ENCODE measurements around the gene IKZF1.

IKZF1 gene

GRCh38 chr7:50431722-50432305 lies 127.3 kb downstream of the IKZF1 start:
- H3K27me3 ChIP-seq (ENCODE audit: insufficient read depth, poor library complexity, severe bottlenecking) = no peaks in the 10 kb centered on the region
- no peak overlapping the region for H3K27ac ChIP-seq (replicated peaks)
- no peak overlapping the region for H3K4me3 ChIP-seq (replicated peaks; ENCODE audit: insufficient read depth, low read length)
- DNase-seq (ENCODE audit: low read depth in 1 of 2, low spot score in 1 of 2) = no peak
- TF ChIP-seq GABPA (IDR thresholded peaks at IDR 0.05; ENCODE audit: low read depth) = no peak
- no peak for TF ChIP-seq POLR2AphosphoS5 (IDR thresholded peaks at IDR 0.05; ENCODE audit: low read depth)
- TF ChIP-seq REST (IDR thresholded peaks at IDR 0.05; ENCODE audit: insufficient replicate concordance, low read depth) = no peak
- TF ChIP-seq CTCF (IDR thresholded peaks at IDR 0.05; ENCODE audit: insufficient read depth, low read length) = no peak
- TF ChIP-seq SPI1 (IDR thresholded peaks at IDR 0.05; ENCODE audit: borderline replicate concordance, low read depth) = no peak

GRCh38 chr7:50436133-50436806 lies 131.8 kb downstream of the IKZF1 start:
- no peak overlapping the region for H3K27ac ChIP-seq (replicated peaks)
- H3K27me3 ChIP-seq (ENCODE audit: insufficient read depth, poor library complexity, severe bottlenecking) = no peaks in the 10 kb centered on the region
- no peak for DNase-seq (ENCODE audit: low read depth in 1 of 2, low spot score in 1 of 2)
- TF ChIP-seq CTCF (IDR thresholded peaks at IDR 0.05; ENCODE audit: insufficient read depth, low read length) (no peak), POLR2AphosphoS5 (IDR thresholded peaks at IDR 0.05; ENCODE audit: low read depth) (no peak), GABPA (IDR thresholded peaks at IDR 0.05; ENCODE audit: low read depth) (no peak), REST (IDR thresholded peaks at IDR 0.05; ENCODE audit: insufficient replicate concordance, low read depth) (no peak), SPI1 (IDR thresholded peaks at IDR 0.05; ENCODE audit: borderline replicate concordance, low read depth) (no peak)
- no peak overlapping the region for H3K4me3 ChIP-seq (replicated peaks; ENCODE audit: insufficient read depth, low read length)

- Histone ChIP-seq H3K4me3 (replicated peaks; ENCODE audit: insufficient read depth, low read length) (no peak overlapping the region), H3K27ac (replicated peaks) (no peak overlapping the region), H3K27me3 (ENCODE audit: insufficient read depth, poor library complexity, severe bottlenecking) (no peaks in the 10 kb centered on the region)
- TF ChIP-seq POLR2AphosphoS5 (IDR thresholded peaks at IDR 0.05; ENCODE audit: low read depth) (no peak), REST (IDR thresholded peaks at IDR 0.05; ENCODE audit: insufficient replicate concordance, low read depth) (no peak), GABPA (IDR thresholded peaks at IDR 0.05; ENCODE audit: low read depth) (no peak), CTCF (IDR thresholded peaks at IDR 0.05; ENCODE audit: insufficient read depth, low read length) (no peak), SPI1 (IDR thresholded peaks at IDR 0.05; ENCODE audit: borderline replicate concordance, low read depth) (no peak)
- DNase-seq (ENCODE audit: low read depth in 1 of 2, low spot score in 1 of 2) = no peak
Measured at GRCh38 chr7:50446542-50446960, 142.0 kb downstream of the IKZF1 start.
